AG09319 (cell line): ENCODE measurements around the gene ATP11A.

ENCODE experiments used
- DNase-seq: peaks from one replicate; pipeline ENCODE4 v3.0.0-alpha.2; 2010; ENCODE audit warnings: low read depth; ENCODE audit errors: extremely low read depth
- TF ChIP-seq, protein P1 (sequence below): IDR thresholded peaks from 2 replicates; pipeline ENCODE4 v1.5.1; 2011; ENCODE audit warnings: low read depth, mild to moderate bottlenecking, inconsistent platforms, low read length, moderate library complexity

Gene ATP11A

DNA sequence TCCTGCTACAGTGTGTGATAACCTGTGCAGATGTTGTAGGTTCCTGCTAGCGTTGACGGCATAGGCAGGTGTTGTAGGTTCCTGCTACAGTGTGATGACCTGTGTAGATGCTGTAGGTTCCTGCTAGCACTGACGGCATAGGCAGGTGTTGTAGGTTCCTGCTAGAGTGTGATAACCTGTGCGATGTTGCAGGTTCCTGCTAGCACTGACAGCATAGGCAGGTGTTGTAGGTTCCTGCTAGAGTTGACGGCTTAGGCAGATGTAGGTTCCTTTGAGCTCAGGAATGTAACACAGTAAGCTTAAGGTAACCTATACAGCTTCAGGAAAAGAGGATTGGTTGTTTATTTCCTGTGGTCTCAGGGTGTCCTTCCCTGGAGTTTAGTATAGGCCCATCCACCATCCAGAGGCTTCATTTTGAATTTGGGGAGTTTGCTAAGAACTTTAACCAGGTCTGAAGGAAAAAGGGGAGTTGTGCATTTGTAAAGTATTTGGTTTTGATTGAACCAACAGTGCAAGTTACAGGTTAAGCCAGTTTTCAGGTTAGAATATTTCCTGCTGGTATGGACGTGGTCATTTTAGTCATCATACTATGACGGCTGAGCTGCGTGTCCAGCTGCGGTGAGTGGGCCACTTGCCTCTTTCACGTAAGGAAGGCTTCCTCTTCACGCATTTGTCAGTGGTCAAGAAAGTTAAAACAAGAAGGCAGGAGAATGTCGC, 53.8 kb downstream of the ATP11A start:
- TF ChIP-seq, protein P1, sequence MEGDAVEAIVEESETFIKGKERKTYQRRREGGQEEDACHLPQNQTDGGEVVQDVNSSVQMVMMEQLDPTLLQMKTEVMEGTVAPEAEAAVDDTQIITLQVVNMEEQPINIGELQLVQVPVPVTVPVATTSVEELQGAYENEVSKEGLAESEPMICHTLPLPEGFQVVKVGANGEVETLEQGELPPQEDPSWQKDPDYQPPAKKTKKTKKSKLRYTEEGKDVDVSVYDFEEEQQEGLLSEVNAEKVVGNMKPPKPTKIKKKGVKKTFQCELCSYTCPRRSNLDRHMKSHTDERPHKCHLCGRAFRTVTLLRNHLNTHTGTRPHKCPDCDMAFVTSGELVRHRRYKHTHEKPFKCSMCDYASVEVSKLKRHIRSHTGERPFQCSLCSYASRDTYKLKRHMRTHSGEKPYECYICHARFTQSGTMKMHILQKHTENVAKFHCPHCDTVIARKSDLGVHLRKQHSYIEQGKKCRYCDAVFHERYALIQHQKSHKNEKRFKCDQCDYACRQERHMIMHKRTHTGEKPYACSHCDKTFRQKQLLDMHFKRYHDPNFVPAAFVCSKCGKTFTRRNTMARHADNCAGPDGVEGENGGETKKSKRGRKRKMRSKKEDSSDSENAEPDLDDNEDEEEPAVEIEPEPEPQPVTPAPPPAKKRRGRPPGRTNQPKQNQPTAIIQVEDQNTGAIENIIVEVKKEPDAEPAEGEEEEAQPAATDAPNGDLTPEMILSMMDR, result no peak
- no peak for DNase-seq

DNA sequence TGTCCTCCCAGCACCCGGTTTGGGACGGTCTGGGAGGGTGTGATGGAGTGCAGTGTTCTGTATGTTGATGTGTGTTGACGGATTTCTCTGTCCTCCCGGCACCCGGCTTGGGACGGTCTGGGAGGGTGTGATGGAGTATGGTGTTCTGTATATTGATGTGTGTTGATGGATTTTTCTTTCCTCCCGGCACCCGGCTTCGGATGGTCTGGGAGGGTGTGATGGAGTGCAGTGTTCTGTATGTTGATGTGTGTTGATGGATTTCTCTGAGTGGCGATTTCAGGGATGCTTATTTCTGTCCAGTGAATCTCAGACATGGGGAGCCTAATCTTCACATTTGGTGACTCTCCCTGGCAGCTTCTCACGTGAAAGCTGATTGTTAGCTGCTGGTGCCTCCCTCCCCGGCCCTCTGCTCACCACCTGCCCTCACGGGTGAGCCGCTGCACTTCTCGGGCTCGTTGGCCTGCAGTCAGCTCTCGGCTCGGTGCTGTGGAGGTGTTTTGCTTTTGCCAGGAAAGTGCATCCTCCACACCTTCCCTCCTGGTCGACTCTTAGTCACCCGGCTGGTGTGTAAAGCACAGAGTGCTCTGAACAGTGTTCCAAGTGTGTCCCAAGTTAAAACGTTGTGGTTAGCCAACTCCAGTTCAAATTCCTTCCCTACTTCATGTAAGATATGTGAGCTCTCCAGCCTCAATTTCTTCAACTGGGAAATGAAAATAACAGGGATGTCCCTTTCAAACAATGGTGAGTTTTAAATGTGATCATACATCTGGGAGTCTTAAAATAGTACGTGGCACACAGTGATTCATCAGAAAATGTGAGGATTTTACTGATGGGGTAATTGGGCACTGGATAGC, 54.6 kb downstream of the ATP11A start:
- TF ChIP-seq, protein P1, result no peak
- no peak for DNase-seq

DNA sequence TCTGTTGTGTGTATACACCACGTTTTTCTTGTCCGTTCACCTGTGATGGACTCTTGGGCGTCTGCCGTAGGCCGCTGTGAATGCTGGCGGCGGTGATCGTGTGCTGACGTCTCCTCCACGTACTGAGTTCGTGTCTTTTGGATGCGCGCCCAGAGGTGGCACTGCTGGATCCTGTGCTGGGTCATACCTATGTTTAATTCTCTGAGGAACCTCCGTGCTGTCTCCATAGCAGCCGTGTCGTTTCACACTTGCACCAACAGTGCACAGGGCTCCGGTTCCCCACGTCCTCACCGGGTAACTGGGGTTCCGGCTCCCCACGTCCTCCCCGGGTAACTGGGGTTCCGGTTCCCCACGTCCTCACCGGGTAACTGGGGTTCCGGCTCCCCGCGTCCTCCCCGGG, 56.2 kb downstream of the ATP11A start:
- DNase-seq, result no peak
- TF ChIP-seq, protein P1, result no peak

DNA sequence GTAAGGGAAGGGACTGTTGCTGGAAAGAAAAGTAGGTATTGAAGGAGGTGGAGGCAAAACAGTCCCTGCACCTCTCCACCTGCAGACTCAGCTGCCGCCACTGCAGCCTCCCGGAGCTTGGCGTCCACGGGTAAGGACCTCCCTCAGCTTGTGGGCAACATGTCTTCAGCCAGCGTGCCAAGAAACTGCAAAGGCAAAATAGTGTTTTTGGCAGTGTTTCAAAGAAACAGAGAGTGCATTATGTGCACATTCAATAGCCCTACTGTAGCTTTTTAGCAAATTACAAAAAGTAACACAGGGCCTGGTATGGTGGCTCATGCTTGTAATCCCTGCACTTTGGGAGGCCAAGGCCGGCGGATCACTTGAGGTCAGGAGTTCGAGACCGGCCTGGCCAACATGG, 57.4 kb downstream of the ATP11A start:
- DNase-seq, result no peak

DNA sequence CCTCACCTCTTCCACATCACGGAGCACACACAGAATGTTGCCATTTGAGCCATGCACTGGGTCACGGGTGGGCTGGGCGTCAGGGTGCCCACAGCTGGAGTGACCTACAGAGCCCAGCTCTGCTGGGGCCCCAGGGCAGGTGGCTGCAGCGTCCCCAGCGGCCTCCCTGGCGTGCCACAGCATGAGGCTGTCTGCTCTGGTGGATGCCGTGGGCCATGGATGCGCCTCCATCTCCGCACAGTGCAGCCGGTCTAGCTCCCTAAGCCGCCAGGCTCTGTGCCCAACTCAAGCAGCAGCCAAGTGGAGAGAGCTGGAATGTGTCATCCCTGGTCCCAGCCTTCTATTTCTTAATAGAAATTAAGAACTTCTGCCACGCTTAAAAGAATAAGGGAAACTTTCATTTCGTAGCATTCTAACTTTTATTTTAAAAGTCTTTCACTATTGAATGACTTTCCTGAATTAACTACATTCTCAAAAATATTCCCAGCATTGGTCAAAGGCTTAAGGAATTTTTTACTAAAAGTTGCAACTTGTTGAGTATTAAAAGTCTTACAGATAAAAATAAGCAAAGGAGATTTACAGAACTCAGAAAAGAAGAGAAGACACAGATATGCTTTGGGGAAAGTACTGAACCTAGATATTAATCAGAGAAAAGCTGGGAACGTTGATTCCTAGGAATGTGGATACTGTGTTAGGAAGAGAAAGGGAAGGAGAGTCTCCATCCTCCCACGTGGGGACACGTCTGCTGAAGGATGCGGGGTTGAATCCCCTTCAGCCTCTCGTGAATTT, 59.3 kb downstream of the ATP11A start:
- TF ChIP-seq, protein P1, result no peak
- peak; percentile 8 for DNase-seq

More for the DNA sequence above, 57.4 kb downstream of the ATP11A start:
- TF ChIP-seq, protein P1, result no peak

DNA sequence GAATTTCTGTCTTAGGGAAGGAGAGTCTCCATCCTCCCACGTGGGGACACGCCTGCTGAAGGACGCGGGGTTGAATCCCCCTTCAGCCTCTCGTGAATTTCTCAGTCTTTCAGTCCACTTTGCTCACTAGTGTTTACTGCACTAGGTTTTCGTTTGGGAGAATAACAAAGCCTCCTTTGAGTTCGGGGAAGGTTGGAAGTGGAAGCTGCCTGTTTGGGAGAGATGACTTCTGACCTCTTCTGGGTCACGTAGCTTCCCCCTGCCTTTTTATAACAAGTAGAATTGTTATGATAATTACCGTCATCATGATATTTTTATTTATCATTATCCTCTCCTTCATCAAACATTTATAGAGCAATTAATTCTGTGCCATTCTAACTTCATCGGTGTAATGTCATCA, 60.7 kb downstream of the ATP11A start:
- no peak for DNase-seq
- TF ChIP-seq, protein P1, result no peak
